Aorta (tissue), 5 donors: ENCODE results near the gene TMEM135. TPM values are rescaled to one million over a fixed set of nuclear protein-coding genes. Genes with fewer than 3 reads are reported as not detected.
"Not testable (repeated sequence)": the region's sequence is repeated elsewhere in the genome, so short reads cannot be mapped to it uniquely, and the experiment has no call there.

Source experiments
- ATAC-seq: fragments of 200-7000 bp; cut with Tn5 transposase; one replicate; pipeline ENCODE4 v1.9.1; 2022; ENCODE audit warnings: moderate library complexity; ENCODE audit not compliant: low FRiP score
- DNase-seq, 2 donors: peaks; one replicate each; pipeline ENCODE4 v3.0.0-alpha.2; 2020
- H3K27ac ChIP-seq, 2 donors: one replicate each; pipeline ENCODE4 v1.5.1; 2013; ENCODE audit warnings: low read length in 2 of 2, mild to moderate bottlenecking in 2 of 2, moderate library complexity in 2 of 2, control low read depth in 1 of 2, inconsistent platforms in 1 of 2, low read depth in 1 of 2
- H3K27me3 ChIP-seq, 2 donors: one replicate each; pipeline ENCODE4 v1.6.1; 2013; ENCODE audit warnings: control low read depth in 1 of 2, low read length in 1 of 2, mild to moderate bottlenecking in 1 of 2, moderate library complexity in 1 of 2; ENCODE audit not compliant: insufficient read depth in 2 of 2, control insufficient read depth in 1 of 2
- H3K36me3 ChIP-seq, 2 donors: one replicate each; pipeline ENCODE4 v1.6.1; 2013; ENCODE audit warnings: control low read depth in 1 of 2, low read length in 1 of 2, mild to moderate bottlenecking in 1 of 2; ENCODE audit not compliant: insufficient read depth in 2 of 2, control insufficient read depth in 1 of 2
- H3K4me1 ChIP-seq, 2 donors: one replicate each; pipeline ENCODE4 v1.6.1; 2013; ENCODE audit warnings: low read length in 2 of 2, control low read depth in 1 of 2, mild to moderate bottlenecking in 1 of 2, moderate library complexity in 1 of 2; ENCODE audit not compliant: insufficient read depth in 2 of 2, control insufficient read depth in 1 of 2
- H3K4me3 ChIP-seq, 2 donors: one replicate each; pipeline ENCODE4 v1.5.1; 2013; ENCODE audit warnings: low read length in 2 of 2, control low read depth in 1 of 2, mild to moderate bottlenecking in 1 of 2
- H3K9me3 ChIP-seq: one replicate; pipeline ENCODE4 v1.6.1; 2013; ENCODE audit warnings: mild to moderate bottlenecking, low read length; ENCODE audit not compliant: control insufficient read depth
- WGBS, 2 donors: extraction: QIAGEN DNeasy Blood & Tissue Kit; methylation state at CpG; one replicate each; pipeline ENCODE4 v1.1.7; 2013; 5-methylcytosine and 5-hydroxymethylcytosine counted together
- intact Hi-C, 2 donors: fragments of 100-400 bp; cut with DNase I; formaldehyde crosslinking; loops; one replicate each; pipeline versions ENCODE4 v1.14.2 to v1.15.0; 2022
- polyA plus RNA-seq, 2 donors: library from polyadenylated mRNA; stranded (reverse); fragments of 200-250 nt; gene quantifications; one replicate each; pipeline ENCODE4 v1.2.3, GENCODE V29; 2013
- total RNA-seq, 2 donors: library from RNA; stranded (reverse); fragmentation: NEBNext Ultra II Directional; extraction: Animal tissue kit (Norgen Biotek cat#: 25700); gene quantifications; one replicate each; pipeline ENCODE4 v1.2.1, GENCODE V29; 2021
- donor health status: healthy with polysubstance abuse.
- donor health status: Bipolar disorder and iron deficiency.
- donor health status: DM: no; HTN: no; CAD: no.
- donor health status: DM: no; HTN: no; CAD: no.
- donor health status: DM: yes; HTN: yes; CAD: no.

Gene TMEM135
- total and polyA plus RNA-seq, 4 donors = 10.6 to 49.0 (median 26.9) TPM

DNA sequence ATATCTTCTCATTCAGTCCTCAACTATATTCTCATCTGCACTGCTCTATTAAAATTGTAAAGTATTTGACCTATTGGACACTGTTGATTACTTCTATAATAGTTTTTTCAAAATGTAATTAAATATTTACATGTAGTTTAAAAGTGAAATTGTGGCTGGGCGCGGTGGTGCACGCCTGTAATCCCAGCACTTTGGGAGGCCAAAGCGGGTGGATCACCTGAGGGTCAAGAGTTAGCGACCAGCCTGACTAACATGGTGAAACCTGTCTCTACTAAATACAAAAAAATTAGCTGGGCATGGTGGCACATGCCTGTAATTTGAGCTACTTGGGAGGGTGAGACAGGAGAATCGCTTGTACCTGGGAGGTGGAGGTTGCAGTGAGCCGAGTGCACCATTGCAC, 112.0 kb downstream of the TMEM135 start:
- H3K9me3 ChIP-seq, H3K36me3 ChIP-seq, DNase-seq, H3K27ac ChIP-seq, H3K4me1 ChIP-seq, ATAC-seq, intact Hi-C loops, H3K27me3 ChIP-seq, H3K4me3 ChIP-seq: not testable (repeated sequence)
- WGBS, 2 donors = 90 to 98% methylated on average over 7 of the region's 7 CpGs

DNA sequence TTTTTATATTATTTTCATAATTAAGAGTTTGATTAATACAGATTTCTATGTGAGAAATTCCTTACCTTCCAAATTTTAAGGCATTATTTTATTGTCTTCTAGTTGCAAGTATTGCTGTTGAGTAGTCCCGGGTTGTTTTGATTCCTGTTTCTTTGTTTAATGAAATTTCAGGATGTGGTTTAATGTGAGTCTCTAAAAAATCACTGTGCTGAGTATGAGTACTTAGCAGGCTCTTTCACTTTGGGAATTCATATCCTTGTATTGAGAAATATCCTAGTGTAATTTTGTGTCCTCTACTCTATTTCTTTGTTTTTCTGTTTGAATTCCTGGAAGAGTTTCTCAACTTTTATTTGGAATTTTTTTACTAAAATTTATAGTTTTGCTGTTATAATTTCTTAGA, 113.2 kb downstream of the TMEM135 start:
- no peaks in the 10 kb centered on the region for H3K36me3 ChIP-seq
- WGBS, 2 donors = 79 to 91% methylated on average over 1 of the region's 1 CpG
- no peak overlapping the region for H3K4me3 ChIP-seq
- DNase-seq = no peak
- H3K4me1 ChIP-seq = peaks cover 0 to 1% of the 10 kb centered on the region in 2 donors
- intact Hi-C loops = no loop called here
- no peak for ATAC-seq
- H3K27me3 ChIP-seq = no peaks in the 10 kb centered on the region
- H3K27ac ChIP-seq = no peak overlapping the region
- H3K9me3 ChIP-seq = no peaks in the 10 kb centered on the region

DNA sequence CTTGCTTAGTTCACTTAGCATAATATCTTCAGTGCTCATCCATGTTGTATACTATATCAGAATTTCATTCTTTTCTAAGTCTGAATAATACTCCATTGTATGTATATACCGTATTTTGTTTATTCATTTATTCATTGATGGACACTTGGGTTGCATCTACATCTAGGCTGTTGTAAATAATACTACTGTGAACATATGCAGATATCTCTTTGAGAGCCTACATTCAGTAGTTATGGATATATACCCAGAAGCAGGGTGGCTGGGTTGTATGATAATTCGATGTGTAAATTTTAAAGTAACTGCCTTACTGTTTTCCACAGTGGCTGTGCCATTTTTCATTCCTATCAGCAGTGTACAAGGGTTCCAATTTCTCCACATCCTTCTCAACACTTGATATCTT, 116.5 kb downstream of the TMEM135 start:
- Histone ChIP-seq H3K27ac (no peak overlapping the region), H3K4me3 (no peak overlapping the region), H3K36me3 (no peaks in the 10 kb centered on the region), H3K27me3 (no peaks in the 10 kb centered on the region), H3K4me1 (peaks cover 0 to under 1% of the 10 kb centered on the region in 2 donors), H3K9me3 (no peaks in the 10 kb centered on the region)
- ATAC-seq (no peak), DNase-seq (no peak)
- 98 to 99% methylated on average over 2 of the region's 2 CpGs for WGBS, 2 donors
- intact Hi-C loops = no loop called here

DNA sequence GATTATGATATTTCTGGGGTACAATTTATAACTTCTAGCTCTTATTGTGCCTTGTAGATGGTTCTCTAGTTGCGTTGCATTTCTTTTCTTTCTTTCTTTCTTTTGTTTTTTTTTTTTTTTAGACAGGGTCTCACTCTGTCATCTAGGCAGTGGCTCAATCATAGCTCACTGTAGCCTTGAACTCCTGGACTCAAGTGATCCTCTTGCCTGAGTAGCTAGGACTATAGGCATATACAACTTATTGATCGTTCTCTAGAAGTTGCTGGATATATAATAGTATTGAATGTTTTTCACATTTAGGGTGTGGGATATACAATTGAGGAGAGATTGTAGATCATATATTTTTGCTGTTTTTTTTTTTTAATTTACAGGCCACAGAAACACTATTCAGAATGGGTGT, 119.2 kb downstream of the TMEM135 start:
- Histone ChIP-seq H3K27ac (no peak overlapping the region), H3K4me3 (no peak overlapping the region), H3K9me3 (no peaks in the 10 kb centered on the region), H3K36me3 (no peaks in the 10 kb centered on the region), H3K4me1 (no peaks in the 10 kb centered on the region), H3K27me3 (no peaks in the 10 kb centered on the region)
- WGBS, 2 donors = 97% methylated on average over 2 of the region's 2 CpGs
- intact Hi-C loops = no loop called here
- ATAC-seq = no peak
- no peak for DNase-seq

DNA sequence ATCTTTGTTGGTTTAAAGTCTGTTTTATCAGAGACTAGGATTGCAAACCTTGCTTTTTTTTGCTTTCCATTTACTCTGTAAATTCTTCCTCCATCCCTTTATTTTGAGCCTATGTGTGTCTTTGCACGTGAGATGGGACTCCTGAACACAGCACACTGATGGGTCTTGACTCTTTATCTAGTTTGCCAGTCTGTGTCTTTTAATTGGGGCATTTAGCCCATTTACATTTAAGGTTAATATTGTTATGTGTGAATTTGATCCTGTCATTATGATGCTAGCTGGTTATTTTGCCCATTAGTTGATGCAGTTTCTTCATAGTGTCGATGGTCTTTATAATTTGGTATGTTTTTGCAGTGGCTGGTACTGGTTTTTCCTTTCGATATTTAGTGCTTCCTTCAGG, 131.3 kb downstream of the TMEM135 start:
- H3K27me3 ChIP-seq, H3K27ac ChIP-seq, DNase-seq, H3K9me3 ChIP-seq, H3K36me3 ChIP-seq, H3K4me3 ChIP-seq, intact Hi-C loops, ATAC-seq, H3K4me1 ChIP-seq: not testable (repeated sequence)
- 95 to 97% methylated on average over 3 of the region's 3 CpGs for WGBS, 2 donors

DNA sequence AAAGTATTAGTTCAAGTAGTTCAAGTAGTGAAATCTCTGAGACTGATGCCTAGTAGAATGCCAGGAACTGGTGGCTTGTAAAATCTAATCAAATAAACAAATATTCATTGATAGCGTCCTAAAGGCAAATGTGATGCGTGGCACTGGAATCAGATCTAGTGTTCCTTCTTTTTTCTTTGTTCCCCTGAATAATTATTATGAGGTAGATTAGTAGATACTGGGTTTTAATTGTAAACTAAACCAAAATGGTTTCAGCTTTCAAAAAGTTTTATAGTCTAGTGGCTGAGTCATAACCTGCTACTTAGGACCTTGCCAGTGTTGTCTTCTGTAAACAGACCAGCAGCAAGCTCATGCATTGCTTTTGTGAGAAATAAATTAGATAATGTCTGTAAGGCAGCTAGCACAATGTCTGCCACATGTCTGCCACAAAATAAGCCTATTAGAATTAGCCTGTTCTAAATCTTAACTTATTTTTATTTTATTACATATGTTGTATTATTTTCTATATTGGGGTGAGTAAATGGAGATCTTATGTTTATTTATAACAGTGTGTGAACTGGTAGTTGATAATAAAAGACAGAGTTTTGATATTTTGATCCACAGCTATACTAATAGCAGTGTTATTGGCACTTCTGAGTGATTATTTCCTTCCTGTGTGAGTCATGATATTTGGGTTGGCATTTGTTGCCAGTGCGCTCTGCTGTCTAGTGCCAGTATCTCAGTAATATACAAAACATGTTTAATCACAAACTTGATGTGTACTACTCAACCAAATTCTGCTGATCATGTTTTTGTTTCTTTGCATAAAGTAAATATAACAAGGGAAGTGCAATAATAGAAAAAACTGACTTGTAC, 135.7 kb downstream of the TMEM135 start:
- Histone ChIP-seq H3K9me3 (no peaks in the 10 kb centered on the region), H3K4me3 (no peak overlapping the region), H3K27ac (no peak overlapping the region), H3K27me3 (no peaks in the 10 kb centered on the region), H3K4me1 (no peaks in the 10 kb centered on the region), H3K36me3 (no peaks in the 10 kb centered on the region)
- no peak for DNase-seq
- 52 to 61% methylated on average over 3 of the region's 3 CpGs for WGBS, 2 donors
- ATAC-seq = peak; percentile 52
- intact Hi-C loops = loop anchor here in 1 of 2 donors (10.0 kb wide), 1 partner anchor 61 kb away; no protein-coding TSS in a partner anchor

DNA sequence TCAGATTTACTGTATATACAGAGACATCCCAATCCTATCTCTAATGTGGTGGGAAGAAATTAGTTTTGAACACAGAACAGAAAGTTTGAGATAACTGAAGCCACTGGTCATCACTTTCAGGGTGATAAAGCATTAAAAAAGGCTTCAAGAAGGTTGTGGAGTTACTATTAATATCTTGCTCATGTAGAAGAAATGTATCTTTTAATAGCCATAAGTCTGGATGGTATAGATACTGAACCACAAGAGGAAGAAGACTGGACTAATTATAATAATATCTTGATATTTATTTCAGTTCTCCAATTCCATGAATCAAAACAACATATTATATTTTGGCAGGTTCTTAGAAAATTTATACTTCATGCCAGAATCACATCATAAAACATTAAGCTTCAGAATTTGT, 137.1 kb downstream of the TMEM135 start:
- ATAC-seq = no peak

DNA sequence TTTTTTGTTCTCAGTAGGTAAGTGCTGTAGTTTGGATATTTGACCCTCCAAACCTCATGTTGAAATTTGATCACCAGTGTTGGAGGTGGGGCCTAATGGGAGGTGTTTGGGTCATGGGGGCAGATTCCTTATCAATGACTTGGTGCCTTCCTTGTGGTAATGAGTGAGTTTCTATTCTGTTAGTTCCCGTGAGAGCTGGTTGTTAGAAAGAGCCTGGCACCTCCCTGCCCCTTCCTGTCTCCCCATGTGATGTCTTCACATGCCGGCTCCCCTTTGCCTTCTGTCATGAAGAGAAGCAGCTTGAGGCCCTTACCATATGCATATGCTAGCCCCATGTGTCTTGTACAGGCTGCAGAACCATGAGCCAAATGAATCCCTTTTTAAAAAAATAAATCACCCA, 138.3 kb downstream of the TMEM135 start:
- no peak for ATAC-seq
- 92 to 94% methylated on average over 2 of the region's 2 CpGs for WGBS, 2 donors
- intact Hi-C loops = loop anchor here in 1 of 2 donors (10.0 kb wide), 1 partner anchor 59 kb away; no protein-coding TSS in a partner anchor
- DNase-seq = no peak
- Histone ChIP-seq H3K4me3 (no peak overlapping the region), H3K27ac (no peak overlapping the region), H3K27me3 (no peaks in the 10 kb centered on the region), H3K4me1 (no peaks in the 10 kb centered on the region), H3K36me3 (no peaks in the 10 kb centered on the region), H3K9me3 (no peaks in the 10 kb centered on the region)

More for the DNA sequence above, 137.1 kb downstream of the TMEM135 start:
- Histone ChIP-seq H3K36me3 (no peaks in the 10 kb centered on the region), H3K9me3 (no peaks in the 10 kb centered on the region), H3K27me3 (no peaks in the 10 kb centered on the region), H3K27ac (no peak overlapping the region), H3K4me3 (no peak overlapping the region), H3K4me1 (no peaks in the 10 kb centered on the region)
- intact Hi-C loops = loop anchor here in 1 of 2 donors (10.0 kb wide), 1 partner anchor 60 kb away; no protein-coding TSS in a partner anchor
- no peak for DNase-seq

DNA sequence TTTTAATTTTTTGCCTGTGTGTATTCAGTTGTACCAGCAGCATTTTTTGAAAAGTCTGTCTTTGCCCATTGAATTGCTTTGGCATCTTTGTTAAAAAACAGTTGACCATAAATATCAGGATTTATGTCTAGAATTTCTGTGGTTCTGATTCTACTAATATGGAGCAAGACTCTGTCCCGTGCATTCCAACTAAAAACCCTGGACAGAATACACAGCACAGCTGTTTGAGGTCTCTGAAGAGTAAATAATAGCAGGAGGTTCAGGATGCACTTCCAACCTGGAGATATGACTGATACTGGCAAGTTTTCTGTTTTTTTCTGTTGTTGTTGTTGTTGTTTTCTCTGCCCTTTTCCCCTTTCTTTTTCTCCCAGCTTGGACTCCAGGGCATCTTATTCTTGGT, 141.9 kb downstream of the TMEM135 start:
- Histone ChIP-seq H3K36me3 (no peaks in the 10 kb centered on the region), H3K27ac (no peak overlapping the region), H3K4me1 (no peaks in the 10 kb centered on the region), H3K4me3 (no peak overlapping the region), H3K27me3 (no peaks in the 10 kb centered on the region), H3K9me3 (no peaks in the 10 kb centered on the region)
- DNase-seq (no peak), ATAC-seq (no peak)
- 95 to 97% methylated on average over 1 of the region's 1 CpG for WGBS, 2 donors
- intact Hi-C loops = loop anchor here in 1 of 2 donors (10.0 kb wide), 1 partner anchor 55 kb away; no protein-coding TSS in a partner anchor
